ENCODE measurements around the gene PERM1. TPM values are rescaled to one million over a fixed set of nuclear protein-coding genes. Genes with fewer than 3 reads are reported as not detected.

Gene PERM1
- total RNA-seq, 1 donor from 2014 or later, result not detected

DNA sequence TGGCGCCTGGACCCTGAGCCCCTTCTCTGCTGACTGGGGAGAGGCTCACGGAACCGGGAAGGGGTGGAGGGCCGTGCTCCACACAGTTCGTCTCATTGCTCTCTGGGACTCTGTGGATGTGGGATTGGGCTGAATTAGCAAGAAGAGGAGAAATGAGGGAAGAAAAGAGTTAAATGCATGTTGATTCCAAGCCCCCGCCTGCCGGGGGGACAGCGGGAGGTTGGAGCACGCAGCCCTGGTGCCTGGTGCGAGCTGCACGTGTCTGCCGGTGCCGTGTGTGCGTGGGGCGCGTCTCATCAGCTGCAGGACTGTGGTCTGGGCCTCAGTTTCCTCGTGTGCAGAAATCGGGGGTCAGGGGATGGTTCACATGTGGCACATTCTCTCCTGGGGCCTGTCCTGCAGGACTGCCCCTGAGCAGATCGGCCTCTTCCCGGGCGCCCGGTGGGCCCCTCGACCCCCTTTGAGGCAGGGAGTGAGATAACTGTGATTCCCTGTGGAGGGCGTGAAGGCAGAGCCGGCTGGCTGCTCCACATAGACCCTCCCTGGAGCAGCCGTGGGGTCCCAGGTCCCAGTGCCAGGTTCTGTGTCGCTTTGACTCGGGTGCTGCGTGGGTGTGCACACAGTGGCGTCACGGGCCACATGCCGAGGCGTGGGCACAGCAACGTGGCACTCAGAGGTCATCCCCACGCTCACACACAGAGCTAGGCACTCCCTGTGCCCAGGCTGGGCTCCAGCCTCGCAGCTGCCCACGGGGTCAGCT, 46.7 kb downstream of the PERM1 start:
- H3K4me1 ChIP-seq, result peaks cover 12% of the 10 kb centered on the region
- no peak for ATAC-seq
- no peak overlapping the region for H3K27ac ChIP-seq
- intact Hi-C loops (cut with DNase I), result no loop called here
- TF ChIP-seq, protein P1, sequence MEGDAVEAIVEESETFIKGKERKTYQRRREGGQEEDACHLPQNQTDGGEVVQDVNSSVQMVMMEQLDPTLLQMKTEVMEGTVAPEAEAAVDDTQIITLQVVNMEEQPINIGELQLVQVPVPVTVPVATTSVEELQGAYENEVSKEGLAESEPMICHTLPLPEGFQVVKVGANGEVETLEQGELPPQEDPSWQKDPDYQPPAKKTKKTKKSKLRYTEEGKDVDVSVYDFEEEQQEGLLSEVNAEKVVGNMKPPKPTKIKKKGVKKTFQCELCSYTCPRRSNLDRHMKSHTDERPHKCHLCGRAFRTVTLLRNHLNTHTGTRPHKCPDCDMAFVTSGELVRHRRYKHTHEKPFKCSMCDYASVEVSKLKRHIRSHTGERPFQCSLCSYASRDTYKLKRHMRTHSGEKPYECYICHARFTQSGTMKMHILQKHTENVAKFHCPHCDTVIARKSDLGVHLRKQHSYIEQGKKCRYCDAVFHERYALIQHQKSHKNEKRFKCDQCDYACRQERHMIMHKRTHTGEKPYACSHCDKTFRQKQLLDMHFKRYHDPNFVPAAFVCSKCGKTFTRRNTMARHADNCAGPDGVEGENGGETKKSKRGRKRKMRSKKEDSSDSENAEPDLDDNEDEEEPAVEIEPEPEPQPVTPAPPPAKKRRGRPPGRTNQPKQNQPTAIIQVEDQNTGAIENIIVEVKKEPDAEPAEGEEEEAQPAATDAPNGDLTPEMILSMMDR (IDR thresholded peaks at IDR 0.05), result no peak
- H3K9me3 ChIP-seq, result no peaks in the 10 kb centered on the region
- no peak for DNase-seq
- H3K36me3 ChIP-seq, result no peaks in the 10 kb centered on the region
- peaks cover 77% of the 10 kb centered on the region for H3K27me3 ChIP-seq (ENCODE audit: low read depth)
- H3K4me3 ChIP-seq, result no peak overlapping the region

DNA sequence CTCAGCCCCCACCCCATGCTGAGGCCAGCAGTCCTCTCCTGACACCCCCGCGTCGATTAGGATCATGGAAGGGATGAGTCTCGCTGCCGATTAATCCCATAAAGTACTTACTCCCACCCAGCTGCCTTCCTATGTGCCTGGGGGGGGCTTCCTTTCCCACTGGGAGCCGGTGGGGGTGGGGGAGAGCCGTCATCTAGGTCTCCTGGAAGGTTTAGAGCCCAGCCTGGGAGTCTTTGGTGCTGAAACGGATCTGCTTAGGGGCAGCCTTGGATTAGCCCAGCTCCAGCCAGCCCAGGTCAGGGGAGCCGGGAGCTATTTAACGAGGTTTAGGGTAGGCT, 48.3 kb downstream of the PERM1 start:
- DNase-seq (no peak), ATAC-seq (no peak)
- intact Hi-C loops (cut with DNase I), result no loop called here
- H3K4me3 ChIP-seq, result no peak overlapping the region
- peaks cover 64% of the 10 kb centered on the region for H3K27me3 ChIP-seq (ENCODE audit: low read depth)
- no peak overlapping the region for H3K27ac ChIP-seq
- TF ChIP-seq, protein P1 (IDR thresholded peaks at IDR 0.05), result no peak
- peaks cover 5% of the 10 kb centered on the region for H3K4me1 ChIP-seq
- H3K36me3 ChIP-seq, result no peaks in the 10 kb centered on the region
- no peaks in the 10 kb centered on the region for H3K9me3 ChIP-seq

DNA sequence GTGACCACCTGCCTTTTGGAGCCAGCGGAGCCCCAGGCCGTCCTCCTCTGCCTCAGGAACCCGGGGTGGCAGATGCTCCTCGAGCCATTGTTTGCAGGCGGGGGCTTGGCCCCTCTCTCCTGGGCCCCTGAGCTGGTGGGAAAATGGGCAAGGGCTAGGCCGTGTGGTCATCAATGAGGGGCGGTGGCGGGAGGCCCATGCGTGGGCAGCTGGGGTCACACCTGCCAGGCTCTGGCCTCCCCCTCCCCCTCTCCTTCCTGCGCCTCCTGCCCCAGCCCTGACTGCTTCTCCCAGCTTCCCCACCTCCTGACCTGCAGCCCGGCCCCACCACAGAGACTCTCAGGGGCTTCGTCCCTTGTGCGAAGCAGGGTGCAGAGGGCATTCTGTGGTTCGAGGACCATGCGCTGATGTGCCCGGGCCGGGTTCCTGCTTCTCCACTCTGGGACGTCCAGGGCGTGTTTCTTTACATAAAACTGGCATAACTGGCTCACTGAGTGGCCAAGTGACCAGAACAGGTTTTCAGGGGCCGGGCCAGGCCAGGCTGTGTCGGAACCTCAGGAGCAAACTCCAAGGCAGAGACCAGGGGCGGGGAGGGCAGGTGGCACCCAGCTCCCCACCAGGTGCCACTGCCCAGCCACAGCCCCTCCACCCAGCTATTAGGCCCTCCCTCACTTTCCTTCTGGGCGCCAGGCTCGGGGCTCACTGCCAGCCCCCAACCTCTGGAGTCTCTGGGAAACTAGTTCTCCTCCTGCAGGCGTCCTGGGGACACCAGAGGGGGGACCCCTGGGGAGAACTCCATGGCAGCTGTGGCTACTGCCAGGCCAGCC, 48.9 kb downstream of the PERM1 start:
- intact Hi-C loops (cut with DNase I), result no loop called here
- TF ChIP-seq, protein P1 (IDR thresholded peaks at IDR 0.05), result no peak
- Histone ChIP-seq H3K36me3 (no peaks in the 10 kb centered on the region), H3K27me3 (ENCODE audit: low read depth) (peaks cover 58% of the 10 kb centered on the region), H3K27ac (no peak overlapping the region), H3K9me3 (no peaks in the 10 kb centered on the region), H3K4me1 (peaks cover 5% of the 10 kb centered on the region), H3K4me3 (no peak overlapping the region)
- ATAC-seq (peak; percentile 84 to 85), DNase-seq (peak; percentile 86)

GRCh38 chr1:932173-932510, 49.8 kb downstream of the PERM1 start:
- TF ChIP-seq, protein P1 (IDR thresholded peaks at IDR 0.05), result no peak
- Histone ChIP-seq H3K4me1 (peaks cover 5% of the 10 kb centered on the region), H3K36me3 (no peaks in the 10 kb centered on the region), H3K27ac (no peak overlapping the region), H3K4me3 (no peak overlapping the region), H3K27me3 (ENCODE audit: low read depth) (peaks cover 56% of the 10 kb centered on the region), H3K9me3 (no peaks in the 10 kb centered on the region)
- DNase-seq (no peak), ATAC-seq (no peak)
- intact Hi-C loops (cut with DNase I), result no loop called here

GRCh38 chr1:931380-932172, 50.3 kb downstream of the PERM1 start:
- intact Hi-C loops (cut with DNase I), result no loop called here
- H3K27me3 ChIP-seq (ENCODE audit: low read depth), result peaks cover 56% of the 10 kb centered on the region
- no peaks in the 10 kb centered on the region for H3K36me3 ChIP-seq
- no peak overlapping the region for H3K27ac ChIP-seq
- H3K4me1 ChIP-seq, result peaks cover 5% of the 10 kb centered on the region
- TF ChIP-seq, protein P1 (IDR thresholded peaks at IDR 0.05), result no peak
- H3K9me3 ChIP-seq, result no peaks in the 10 kb centered on the region
- ATAC-seq, result no peak
- DNase-seq, result no peak
- no peak overlapping the region for H3K4me3 ChIP-seq
